SK-N-SH (cell line): Measurements from ENCODE around the gene IRF1. TPM values are rescaled to one million over a fixed set of nuclear protein-coding genes. Genes with fewer than 3 reads are reported as not detected.

Experiments used
- CTCF ChIA-PET: fragments of 300-600, 350-600 bp; formaldehyde crosslinking; extraction: SDS; loops from one replicate; lab custom pipeline; 2021; lab: Yijun Ruan, JAX
- POLR2A ChIA-PET: fragments of 350-600 bp; sonication (Branson Sonifier 250); formaldehyde crosslinking; extraction: SDS; loops from one replicate; lab custom pipeline; 2020; ENCODE audit warnings: antibody characterized with exemption, inconsistent platforms; lab: Yijun Ruan, JAX
- DNase-seq: peaks from one replicate; pipeline ENCODE4 v3.0.0; 2012
- H2AFZ ChIP-seq: fragments of 200-600 bp; sonication (generic); 2 replicates; pipeline ENCODE4 v1.8.1; 2016; ENCODE audit warnings: antibody characterized with exemption, mild to moderate bottlenecking, low read depth
- H3F3A ChIP-seq: fragments of 200-600 bp; sonication (generic); replicated peaks from 2 replicates; pipeline ENCODE3; 2016; ENCODE audit warnings: antibody characterized with exemption, mild to moderate bottlenecking; ENCODE audit not compliant: insufficient read depth
- H3K27ac ChIP-seq, 2 experiments: fragments of 200-500 bp in 1 of 2; fragments of 200-600 bp in 1 of 2; sonication (Bioruptor generic) in 1 of 2; sonication (generic), shearing (Covaris generic) in 1 of 2; 2 replicates each; pipeline versions ENCODE4 v1.5.1 to v1.6.1; 2014 to 2016; ENCODE audit warnings: low read depth in 2 of 2, inconsistent platforms in 1 of 2, low read length in 1 of 2, mild to moderate bottlenecking in 1 of 2, mixed read lengths in 1 of 2
- H3K27me3 ChIP-seq: fragments of 200-600 bp; sonication (generic), shearing (Covaris generic); 2 replicates; pipeline ENCODE4 v1.6.1; 2016; ENCODE audit warnings: mixed run types; ENCODE audit not compliant: insufficient read depth
- H3K36me3 ChIP-seq, 2 experiments: fragments of 200-500 bp in 1 of 2; fragments of 200-600 bp in 1 of 2; sonication (Bioruptor generic) in 1 of 2; sonication (generic) in 1 of 2; replicated peaks in 1 of 2; 2 replicates each; pipeline versions ENCODE3 to v1.5.1; 2014 to 2016; ENCODE audit warnings: low read length in 1 of 2, mild to moderate bottlenecking in 1 of 2; ENCODE audit not compliant: insufficient read depth in 2 of 2, control insufficient read depth in 1 of 2
- H3K4me1 ChIP-seq, 2 experiments: fragments of 200-500 bp in 1 of 2; fragments of 200-600 bp in 1 of 2; sonication (Bioruptor generic) in 1 of 2; sonication (generic), shearing (Covaris generic) in 1 of 2; 2 replicates each; pipeline versions ENCODE4 v1.5.1 to v1.6.1; 2014 to 2016; ENCODE audit warnings: low read depth in 1 of 2, low read length in 1 of 2, mixed run types in 1 of 2; ENCODE audit not compliant: insufficient read depth in 2 of 2, control insufficient read depth in 1 of 2
- H3K4me2 ChIP-seq: fragments of 200-600 bp; sonication (generic), shearing (Covaris generic); 2 replicates; pipeline ENCODE4 v1.6.1; 2017; ENCODE audit warnings: mixed run types
- H3K4me3 ChIP-seq, 2 experiments: fragments of 200-500 bp in 1 of 2; fragments of 200-600 bp in 1 of 2; sonication (Bioruptor generic) in 1 of 2; sonication (generic), shearing (Covaris generic) in 1 of 2; 2 replicates each; pipeline versions ENCODE4 v1.5.1 to v1.8.1; 2014 to 2016; ENCODE audit warnings: low read depth in 2 of 2, inconsistent platforms in 1 of 2, low read length in 1 of 2, mild to moderate bottlenecking in 1 of 2, mixed read lengths in 1 of 2, moderate library complexity in 1 of 2
- H3K79me2 ChIP-seq: fragments of 200-600 bp; sonication (generic); 2 replicates; pipeline ENCODE4 v1.8.1; 2017; ENCODE audit warnings: mild to moderate bottlenecking; ENCODE audit not compliant: insufficient read depth
- H3K9ac ChIP-seq: fragments of 200-600 bp; sonication (generic); 2 replicates; pipeline ENCODE4 v1.6.1; 2017; ENCODE audit warnings: mixed run types
- H3K9me2 ChIP-seq: fragments of 200-600 bp; sonication (generic); 2 replicates; pipeline ENCODE4 v1.6.1; 2017; ENCODE audit warnings: mixed run types
- H3K9me3 ChIP-seq: fragments of 200-600 bp; sonication (generic); 2 replicates; pipeline ENCODE4 v1.6.1; 2017; ENCODE audit warnings: mixed run types, mild to moderate bottlenecking, moderate library complexity
- H4K20me1 ChIP-seq: fragments of 200-600 bp; sonication (generic); 2 replicates; pipeline ENCODE4 v1.6.1; 2017; ENCODE audit warnings: mild to moderate bottlenecking, mixed run types; ENCODE audit not compliant: insufficient read depth
- CHD2 ChIP-seq: fragments of 150-350 bp; IDR thresholded peaks from 2 replicates; pipeline ENCODE4 v1.6.1; 2018; ENCODE audit warnings: low read length; ENCODE audit not compliant: partially characterized antibody
- EP300 ChIP-seq, 2 experiments: IDR thresholded peaks; 2 replicates each; pipeline versions ENCODE4 v1.4.0 to v1.6.1; 2012; ENCODE audit warnings: borderline replicate concordance in 1 of 2, low read depth in 1 of 2, low read length in 1 of 2
- FOSL2 ChIP-seq: IDR thresholded peaks from 2 replicates; pipeline ENCODE4 v1.4.0; 2012; ENCODE audit warnings: low read depth, mild to moderate bottlenecking, moderate library complexity, borderline replicate concordance
- GABPA ChIP-seq: IDR thresholded peaks from 2 replicates; pipeline ENCODE4 v1.4.0; 2012; ENCODE audit warnings: low read depth, mild to moderate bottlenecking
- JUND ChIP-seq: IDR thresholded peaks from 2 replicates; pipeline ENCODE4 v1.4.0; 2012
- MEF2A ChIP-seq: IDR thresholded peaks from 2 replicates; pipeline ENCODE4 v1.4.0; 2012; ENCODE audit warnings: low read depth, borderline replicate concordance
- NFIC ChIP-seq: IDR thresholded peaks from 2 replicates; pipeline ENCODE4 v1.4.0; 2012; ENCODE audit warnings: borderline replicate concordance
- NRF1 ChIP-seq: IDR thresholded peaks from 2 replicates; pipeline ENCODE4 v1.6.1; 2012; ENCODE audit warnings: low read depth, mild to moderate bottlenecking, low read length
- POLR2AphosphoS5 ChIP-seq: IDR thresholded peaks from 2 replicates; pipeline ENCODE4 v1.6.1; 2012; ENCODE audit warnings: low read depth, low read length
- TCF12 ChIP-seq: IDR thresholded peaks from 2 replicates; pipeline ENCODE4 v1.4.0; 2012
- TEAD4 ChIP-seq: IDR thresholded peaks from 2 replicates; pipeline ENCODE4 v1.4.0; 2012; ENCODE audit warnings: mild to moderate bottlenecking, borderline replicate concordance; ENCODE audit not compliant: insufficient read depth
- USF1 ChIP-seq: IDR thresholded peaks from 2 replicates; pipeline ENCODE4 v1.4.0; 2012; ENCODE audit warnings: low read depth, borderline replicate concordance
- YY1 ChIP-seq: IDR thresholded peaks from 2 replicates; pipeline ENCODE4 v1.4.0; 2012; ENCODE audit warnings: low read depth, mild to moderate bottlenecking
- ZBTB33 ChIP-seq: IDR thresholded peaks from 2 replicates; pipeline ENCODE4 v1.4.0; 2012; ENCODE audit warnings: low read depth, borderline replicate concordance
- WGBS: methylation state at CpG from one replicate; pipeline ENCODE4 v1.1.6; 2017; ENCODE audit warnings: low lambda C conversion rate; 5-methylcytosine and 5-hydroxymethylcytosine counted together
- polyA plus RNA-seq, 3 experiments: library from polyadenylated mRNA; depleted of rRNA; stranded (reverse); fragments of >200 nt; gene quantifications; 2 replicates each; pipeline ENCODE4 v1.2.3, GENCODE V29; 2012
- TF ChIP-seq, protein P1 (sequence below): fragments of 150-350 bp; IDR thresholded peaks from 2 replicates; pipeline ENCODE4 v1.6.1; 2016; ENCODE audit warnings: mild to moderate bottlenecking, low read depth, low read length
- TF ChIP-seq, protein P2 (sequence below): IDR thresholded peaks from 2 replicates; pipeline ENCODE4 v1.4.0; 2012; ENCODE audit warnings: low read depth
- TF ChIP-seq, protein P3 (sequence below): IDR thresholded peaks from 2 replicates; pipeline ENCODE4; 2012

The IRF1 gene
- polyA plus RNA-seq, 1 of the 3 experiments (the other 2 are of a cell fraction) = 15.2 TPM

DNA sequence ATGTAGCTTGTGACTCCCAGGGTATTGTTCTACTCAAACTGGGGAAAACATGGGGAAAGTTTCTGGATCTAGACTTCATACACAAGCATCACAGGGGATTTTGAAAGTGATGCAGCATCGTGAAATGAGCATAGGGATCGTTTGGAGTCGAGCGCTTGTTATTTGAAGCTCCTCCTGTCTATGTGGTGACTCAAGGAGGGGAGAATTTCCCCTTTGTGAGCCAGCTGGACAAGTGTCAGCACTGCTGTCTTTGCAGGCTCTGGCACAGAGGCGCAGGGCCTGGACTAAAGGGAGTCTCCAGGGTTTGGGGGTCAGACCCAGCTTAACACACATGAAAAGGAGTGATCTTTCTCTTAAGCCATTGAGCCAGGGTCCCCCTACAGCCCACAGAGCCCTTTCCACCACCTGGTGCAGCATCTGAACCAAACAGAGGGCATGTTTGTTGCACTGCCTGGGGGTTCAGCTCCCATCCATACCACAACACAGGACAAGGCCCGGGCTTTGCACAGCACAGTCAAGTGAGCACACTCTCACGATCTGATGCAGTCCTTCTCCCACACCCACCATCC lies 51.0 kb downstream of the IRF1 start:
- no peaks in the 10 kb centered on the region for H3K27me3 ChIP-seq
- no peaks in the 10 kb centered on the region for H3K9me3 ChIP-seq
- H3F3A ChIP-seq = peaks cover 3% of the 10 kb centered on the region
- H3K9ac ChIP-seq = peak overlapping the region; percentile 49; the same call in 1 of the 2 replicates
- H3K4me2 ChIP-seq = peak overlapping the region; percentile 69
- H3K4me3 ChIP-seq = no peak overlapping the region
- H3K4me1 ChIP-seq = peaks cover 3 to 20% of the 10 kb centered on the region in 2 experiments; a peak in 3 of 4 replicates
- POLR2A ChIA-PET = no interaction called here
- no peak for DNase-seq
- no peaks in the 10 kb centered on the region for H4K20me1 ChIP-seq
- CTCF ChIA-PET = interaction anchor here (1.2 to 1.5 kb wide), 2 partner anchors 12 to 47 kb away, joined by 3 to 4 read pairs; no protein-coding TSS in a partner anchor
- H3K36me3 ChIP-seq = no peaks in the 10 kb centered on the region
- H3K79me2 ChIP-seq = no peaks in the 10 kb centered on the region
- no peaks in the 10 kb centered on the region for H3K9me2 ChIP-seq
- 30% methylated on average over 6 of the region's 7 CpGs for whole genome bisulfite sequencing
- TF ChIP-seq, protein P1, sequence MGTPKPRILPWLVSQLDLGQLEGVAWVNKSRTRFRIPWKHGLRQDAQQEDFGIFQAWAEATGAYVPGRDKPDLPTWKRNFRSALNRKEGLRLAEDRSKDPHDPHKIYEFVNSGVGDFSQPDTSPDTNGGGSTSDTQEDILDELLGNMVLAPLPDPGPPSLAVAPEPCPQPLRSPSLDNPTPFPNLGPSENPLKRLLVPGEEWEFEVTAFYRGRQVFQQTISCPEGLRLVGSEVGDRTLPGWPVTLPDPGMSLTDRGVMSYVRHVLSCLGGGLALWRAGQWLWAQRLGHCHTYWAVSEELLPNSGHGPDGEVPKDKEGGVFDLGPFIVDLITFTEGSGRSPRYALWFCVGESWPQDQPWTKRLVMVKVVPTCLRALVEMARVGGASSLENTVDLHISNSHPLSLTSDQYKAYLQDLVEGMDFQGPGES = no peak
- TF ChIP-seq TCF12 = peak; percentile 71
- peak; percentile 88 for TF ChIP-seq NFIC
- no peak for TF ChIP-seq CHD2
- TF ChIP-seq YY1 = no peak
- TF ChIP-seq USF1 = no peak
- no peak for TF ChIP-seq NRF1
- peak; percentile 55 for TF ChIP-seq JUND
- no peak for TF ChIP-seq MEF2A
- peak; percentile 51; the same call in 1 of the 2 replicates for TF ChIP-seq TEAD4
- no peak for TF ChIP-seq GABPA
- TF ChIP-seq ZBTB33 = no peak
- TF ChIP-seq, protein P2, sequence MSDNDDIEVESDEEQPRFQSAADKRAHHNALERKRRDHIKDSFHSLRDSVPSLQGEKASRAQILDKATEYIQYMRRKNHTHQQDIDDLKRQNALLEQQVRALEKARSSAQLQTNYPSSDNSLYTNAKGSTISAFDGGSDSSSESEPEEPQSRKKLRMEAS = peak; percentile 70
- TF ChIP-seq EP300 (IDR thresholded peaks at IDR 0.05; ENCODE audit: borderline replicate concordance in 1 of 2, low read depth in 1 of 2, low read length in 1 of 2) = peak in 1 of 2 experiments; percentile 19; a peak in 1 of 4 replicates
- no peak for TF ChIP-seq POLR2AphosphoS5
- TF ChIP-seq, protein P3, sequence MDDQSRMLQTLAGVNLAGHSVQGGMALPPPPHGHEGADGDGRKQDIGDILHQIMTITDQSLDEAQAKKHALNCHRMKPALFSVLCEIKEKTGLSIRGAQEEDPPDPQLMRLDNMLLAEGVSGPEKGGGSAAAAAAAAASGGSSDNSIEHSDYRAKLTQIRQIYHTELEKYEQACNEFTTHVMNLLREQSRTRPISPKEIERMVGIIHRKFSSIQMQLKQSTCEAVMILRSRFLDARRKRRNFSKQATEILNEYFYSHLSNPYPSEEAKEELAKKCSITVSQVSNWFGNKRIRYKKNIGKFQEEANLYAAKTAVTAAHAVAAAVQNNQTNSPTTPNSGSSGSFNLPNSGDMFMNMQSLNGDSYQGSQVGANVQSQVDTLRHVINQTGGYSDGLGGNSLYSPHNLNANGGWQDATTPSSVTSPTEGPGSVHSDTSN = peak; percentile 53; the same call in 1 of the 2 replicates
- peak; percentile 61; the same call in 1 of the 2 replicates for TF ChIP-seq FOSL2
- TF ChIP-seq, all 33 proteins: peak for 8
- H3K27ac ChIP-seq = peak overlapping the region; percentile 25 to 83
- H2AFZ ChIP-seq = no peak overlapping the region; the same call in 1 of the 2 replicates
